ENCODE results near the gene TSHZ2. TPM values are rescaled to one million over a fixed set of nuclear protein-coding genes. Genes with fewer than 3 reads are reported as not detected.

The TSHZ2 gene
- total and polyA plus RNA-seq, 4 donors: 0.93 to 8.8 (median 3.8) TPM

DNA sequence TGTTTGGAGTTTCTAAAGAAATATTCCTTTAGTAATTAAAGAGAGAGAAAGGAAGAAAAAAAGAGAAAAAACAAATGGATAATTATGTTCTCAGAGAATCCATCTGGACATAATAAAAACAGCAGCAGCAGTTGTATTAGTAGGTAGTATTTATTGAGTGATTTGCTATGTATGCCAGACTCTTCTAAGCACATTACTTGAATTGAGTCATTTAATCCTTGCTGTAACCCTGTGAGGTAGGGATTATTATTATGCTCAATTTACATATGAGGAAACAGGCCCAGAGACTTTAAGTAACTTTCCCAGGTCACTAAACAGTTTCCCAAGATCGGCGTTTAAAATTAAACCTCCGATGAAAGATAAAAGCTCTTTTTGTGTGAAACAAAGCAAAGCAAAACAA lies 238.8 kb downstream of the TSHZ2 start:
- TF ChIP-seq, protein P1, sequence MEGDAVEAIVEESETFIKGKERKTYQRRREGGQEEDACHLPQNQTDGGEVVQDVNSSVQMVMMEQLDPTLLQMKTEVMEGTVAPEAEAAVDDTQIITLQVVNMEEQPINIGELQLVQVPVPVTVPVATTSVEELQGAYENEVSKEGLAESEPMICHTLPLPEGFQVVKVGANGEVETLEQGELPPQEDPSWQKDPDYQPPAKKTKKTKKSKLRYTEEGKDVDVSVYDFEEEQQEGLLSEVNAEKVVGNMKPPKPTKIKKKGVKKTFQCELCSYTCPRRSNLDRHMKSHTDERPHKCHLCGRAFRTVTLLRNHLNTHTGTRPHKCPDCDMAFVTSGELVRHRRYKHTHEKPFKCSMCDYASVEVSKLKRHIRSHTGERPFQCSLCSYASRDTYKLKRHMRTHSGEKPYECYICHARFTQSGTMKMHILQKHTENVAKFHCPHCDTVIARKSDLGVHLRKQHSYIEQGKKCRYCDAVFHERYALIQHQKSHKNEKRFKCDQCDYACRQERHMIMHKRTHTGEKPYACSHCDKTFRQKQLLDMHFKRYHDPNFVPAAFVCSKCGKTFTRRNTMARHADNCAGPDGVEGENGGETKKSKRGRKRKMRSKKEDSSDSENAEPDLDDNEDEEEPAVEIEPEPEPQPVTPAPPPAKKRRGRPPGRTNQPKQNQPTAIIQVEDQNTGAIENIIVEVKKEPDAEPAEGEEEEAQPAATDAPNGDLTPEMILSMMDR (IDR thresholded peaks at IDR 0.05; ENCODE audit: control extremely low read depth, extremely low read depth): no peak

DNA sequence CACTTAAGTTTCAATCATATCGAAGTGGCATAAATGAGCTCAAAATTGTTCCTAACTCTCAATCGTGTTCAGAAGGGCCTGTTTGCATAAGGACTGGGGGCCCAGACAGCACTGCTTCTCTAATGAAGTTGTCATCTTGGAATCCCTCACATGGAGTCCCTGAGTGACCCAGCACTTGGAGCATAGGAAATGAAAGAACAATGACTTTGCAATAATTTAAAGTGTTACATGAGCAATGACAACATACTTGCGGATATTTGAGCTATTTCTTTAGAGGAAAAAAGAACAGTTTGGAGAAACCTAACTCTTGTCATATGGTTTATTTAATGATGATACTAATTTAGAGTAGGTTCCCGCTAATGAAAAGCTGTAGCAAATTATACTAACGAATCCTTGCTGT lies 239.9 kb downstream of the TSHZ2 start:
- ATAC-seq (ENCODE audit: insufficient read depth, low FRiP score) (no peak), DNase-seq (no peak)
- TF ChIP-seq, protein P1 (IDR thresholded peaks at IDR 0.05; ENCODE audit: control extremely low read depth, extremely low read depth): no peak
- no peak overlapping the region for H3K27ac ChIP-seq (ENCODE audit: low read depth in 1 of 2, low read length in 1 of 2)
- WGBS, 2 donors: 76 to 81% methylated on average over 5 of the region's 5 CpGs
- no peak overlapping the region for H3K4me3 ChIP-seq
- H3K9ac ChIP-seq (ENCODE audit: insufficient read depth in 1 of 2, low read length in 2 of 2): no peak overlapping the region
- no peaks in the 10 kb centered on the region for H3K36me3 ChIP-seq (ENCODE audit: control insufficient read depth in 4 of 4, insufficient read depth in 4 of 4, low read length in 4 of 4)
- H3K9me3 ChIP-seq (ENCODE audit: control insufficient read depth in 4 of 4, insufficient read depth in 3 of 4, low read length in 3 of 4): peaks cover 0 to 3% (median 0%) of the 10 kb centered on the region in 4 donors
- H3K27me3 ChIP-seq (ENCODE audit: control insufficient read depth in 3 of 3, insufficient read depth in 3 of 3, low read length in 2 of 3): no peaks in the 10 kb centered on the region
- H3K4me1 ChIP-seq (ENCODE audit: control insufficient read depth in 5 of 5, insufficient read depth in 5 of 5, low read length in 5 of 5): peaks cover 0 to 5% (median 0%) of the 10 kb centered on the region in 5 donors

More for the DNA sequence above, 238.8 kb downstream of the TSHZ2 start:
- Histone ChIP-seq H3K4me1 (ENCODE audit: control insufficient read depth in 5 of 5, insufficient read depth in 5 of 5, low read length in 5 of 5) (no peaks in the 10 kb centered on the region), H3K9me3 (ENCODE audit: control insufficient read depth in 4 of 4, insufficient read depth in 3 of 4, low read length in 3 of 4) (peaks cover 0 to 3% (median 0%) of the 10 kb centered on the region in 4 donors), H3K36me3 (ENCODE audit: control insufficient read depth in 4 of 4, insufficient read depth in 4 of 4, low read length in 4 of 4) (no peaks in the 10 kb centered on the region), H3K9ac (ENCODE audit: insufficient read depth in 1 of 2, low read length in 2 of 2) (no peak overlapping the region), H3K4me3 (no peak overlapping the region), H3K27me3 (ENCODE audit: control insufficient read depth in 3 of 3, insufficient read depth in 3 of 3, low read length in 2 of 3) (no peaks in the 10 kb centered on the region), H3K27ac (ENCODE audit: low read depth in 1 of 2, low read length in 1 of 2) (no peak overlapping the region)
- DNase-seq: no peak
- no peak for ATAC-seq (ENCODE audit: insufficient read depth, low FRiP score)
- WGBS, 2 donors: 86 to 87% methylated on average over 3 of the region's 3 CpGs

DNA sequence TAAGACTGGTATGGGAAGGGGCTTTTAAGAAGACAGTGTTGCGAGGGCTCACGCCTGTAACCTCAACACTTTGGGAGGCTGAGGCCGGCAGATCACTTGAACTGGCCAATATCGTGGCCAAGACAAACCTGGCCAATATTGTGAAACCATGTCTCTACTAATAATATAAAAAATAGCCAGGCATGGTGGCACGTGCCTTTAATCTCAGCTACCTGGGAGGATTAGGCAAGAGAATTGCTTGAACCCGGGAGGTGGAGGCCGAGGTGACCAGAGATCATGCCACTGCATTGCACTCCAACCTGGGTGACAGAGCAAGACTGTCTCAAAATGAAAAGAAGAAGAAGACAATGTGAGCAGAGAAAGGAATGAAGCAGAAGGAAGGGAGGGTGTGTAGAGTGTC lies 242.2 kb downstream of the TSHZ2 start:
- H3K4me3 ChIP-seq: no peak overlapping the region
- H3K4me1 ChIP-seq (ENCODE audit: control insufficient read depth in 5 of 5, insufficient read depth in 5 of 5, low read length in 5 of 5): peaks cover 0 to 5% (median 0%) of the 10 kb centered on the region in 5 donors
- peaks cover 0 to 3% (median 0%) of the 10 kb centered on the region in 4 donors for H3K9me3 ChIP-seq (ENCODE audit: control insufficient read depth in 4 of 4, insufficient read depth in 3 of 4, low read length in 3 of 4)
- TF ChIP-seq, protein P1 (IDR thresholded peaks at IDR 0.05; ENCODE audit: control extremely low read depth, extremely low read depth): no peak
- no peaks in the 10 kb centered on the region for H3K27me3 ChIP-seq (ENCODE audit: control insufficient read depth in 3 of 3, insufficient read depth in 3 of 3, low read length in 2 of 3)
- H3K27ac ChIP-seq (ENCODE audit: low read depth in 1 of 2, low read length in 1 of 2): no peak overlapping the region
- ATAC-seq (ENCODE audit: insufficient read depth, low FRiP score) (no peak), DNase-seq (no peak)
- 93 to 96% methylated on average over 7 of the region's 7 CpGs for WGBS, 2 donors
- H3K9ac ChIP-seq (ENCODE audit: insufficient read depth in 1 of 2, low read length in 2 of 2): no peak overlapping the region
- no peaks in the 10 kb centered on the region for H3K36me3 ChIP-seq (ENCODE audit: control insufficient read depth in 4 of 4, insufficient read depth in 4 of 4, low read length in 4 of 4)

DNA sequence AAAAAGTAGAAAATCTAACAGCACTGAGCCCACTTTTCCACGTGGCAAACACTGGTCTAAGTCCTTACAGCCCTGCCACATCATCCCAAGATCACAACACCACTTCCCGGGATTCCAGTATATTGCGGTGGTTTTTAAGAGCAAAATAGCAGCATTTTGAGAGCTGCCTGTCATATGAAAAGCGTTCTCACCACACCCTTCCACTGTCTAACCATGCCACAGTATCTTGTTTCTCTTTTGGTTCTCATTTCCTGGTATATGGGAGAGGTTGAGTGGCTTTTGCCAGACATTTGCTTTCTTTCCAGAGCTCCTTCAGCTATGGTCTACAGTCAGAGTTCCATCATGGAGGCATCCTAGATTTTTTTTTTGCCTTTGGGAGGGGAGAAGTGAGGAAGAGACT lies 243.0 kb downstream of the TSHZ2 start:
- Histone ChIP-seq H3K4me1 (ENCODE audit: control insufficient read depth in 5 of 5, insufficient read depth in 5 of 5, low read length in 5 of 5) (peaks cover 0 to 5% (median 0%) of the 10 kb centered on the region in 5 donors), H3K9ac (ENCODE audit: insufficient read depth in 1 of 2, low read length in 2 of 2) (no peak overlapping the region), H3K27ac (ENCODE audit: low read depth in 1 of 2, low read length in 1 of 2) (no peak overlapping the region), H3K27me3 (ENCODE audit: control insufficient read depth in 3 of 3, insufficient read depth in 3 of 3, low read length in 2 of 3) (no peaks in the 10 kb centered on the region), H3K4me3 (no peak overlapping the region), H3K9me3 (ENCODE audit: control insufficient read depth in 4 of 4, insufficient read depth in 3 of 4, low read length in 3 of 4) (no peaks in the 10 kb centered on the region), H3K36me3 (ENCODE audit: control insufficient read depth in 4 of 4, insufficient read depth in 4 of 4, low read length in 4 of 4) (no peaks in the 10 kb centered on the region)
- 74 to 86% methylated on average over 4 of the region's 4 CpGs for WGBS, 2 donors
- ATAC-seq (ENCODE audit: insufficient read depth, low FRiP score) (no peak), DNase-seq (no peak)
- TF ChIP-seq, protein P1 (IDR thresholded peaks at IDR 0.05; ENCODE audit: control extremely low read depth, extremely low read depth): no peak
